GM18909 (cell line): ENCODE measurements around the gene LZTS3.
A peak's percentile ranks its signal among the peaks of the same experiment; 100 is the strongest.
"Not testable (repeated sequence)": the region's sequence is repeated elsewhere in the genome, so short reads cannot be mapped to it uniquely, and the experiment has no call there.

ENCODE experiments used
- ATAC-seq: cut with Tn5 transposase; IDR thresholded peaks from one replicate; pipeline ENCODE4 v1.9.1; 2021; ENCODE audit warnings: mild to moderate bottlenecking; ENCODE audit not compliant: unreplicated experiment, poor library complexity

The LZTS3 gene

DNA sequence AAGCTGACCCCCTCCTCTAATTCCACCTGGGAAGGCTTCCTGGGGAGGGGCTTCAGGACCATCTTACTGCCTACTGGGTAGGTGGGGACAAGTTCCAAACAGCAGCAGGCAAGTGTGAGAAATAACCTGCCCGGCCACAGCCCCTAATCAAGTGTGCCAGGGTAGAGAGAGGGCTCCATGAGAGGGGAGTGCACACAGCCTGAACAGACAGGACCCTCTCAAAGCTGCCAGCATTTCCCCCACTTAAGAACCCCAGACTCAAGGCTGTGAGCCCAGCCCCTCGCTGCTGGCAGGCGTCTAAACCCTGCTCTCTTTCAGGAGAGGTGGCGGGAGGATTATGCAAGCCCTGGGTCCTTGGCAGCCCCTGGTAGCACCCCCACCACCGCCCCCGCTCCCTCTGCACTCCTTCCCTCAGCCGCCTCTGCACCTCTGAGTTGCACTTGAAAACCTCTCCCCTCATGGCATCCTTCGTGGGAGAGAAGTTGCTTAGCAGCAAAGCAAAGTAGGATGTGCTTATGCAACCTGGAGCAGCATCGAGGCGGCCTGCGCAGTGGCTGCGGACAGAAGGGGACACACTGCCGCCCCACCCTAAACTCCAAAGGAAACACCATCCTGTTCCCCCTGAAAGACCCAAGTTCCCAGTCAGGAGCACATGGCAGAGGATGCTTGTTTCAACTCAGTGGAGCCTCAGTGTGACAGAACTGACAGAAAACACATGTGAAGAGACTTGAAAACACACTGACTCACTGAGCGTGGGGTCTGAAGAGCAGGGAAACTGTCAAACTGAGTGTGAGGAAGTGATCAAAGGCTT is 20.7 kb upstream of the LZTS3 start:
- ATAC-seq, result no peak

- no peak for ATAC-seq
These were observed 19.1 kb upstream of the LZTS3 start for GRCh38 chr20:3192226-3193015.

GRCh38 chr20:3190681-3191111 is 17.3 kb upstream of the LZTS3 start:
- ATAC-seq, result no peak

- no peak for ATAC-seq
These were observed 16.3 kb upstream of the LZTS3 start for GRCh38 chr20:3189561-3190131.

DNA sequence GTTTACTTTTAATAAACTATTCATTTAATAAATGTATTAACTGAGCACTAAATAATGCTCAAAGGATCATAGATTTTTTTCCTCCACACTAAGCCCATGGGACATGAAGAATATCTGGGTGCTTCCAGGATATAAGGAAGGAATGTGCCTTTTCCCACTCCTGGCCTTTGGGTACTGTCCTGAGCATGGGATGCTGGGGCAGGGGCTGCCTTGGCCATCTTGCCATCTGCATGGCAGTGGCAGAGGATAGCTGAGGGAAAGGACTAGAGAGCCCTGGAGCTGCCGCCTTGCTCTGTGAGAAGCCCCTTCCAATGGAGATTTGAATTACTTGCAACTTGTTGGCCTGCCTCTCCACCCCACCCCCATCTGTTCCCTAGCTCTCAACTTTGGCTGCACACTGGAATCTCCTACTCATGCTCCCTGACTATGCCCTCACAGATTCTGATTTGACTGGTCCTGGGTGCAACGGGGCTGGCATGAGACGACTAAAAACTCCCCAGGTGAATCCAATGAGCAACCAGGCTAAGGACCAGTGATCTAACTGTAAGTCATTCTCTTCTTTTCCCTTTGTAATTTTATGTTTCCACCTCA is 15.6 kb upstream of the LZTS3 start:
- ATAC-seq, result no peak

- not testable (repeated sequence) for ATAC-seq
These were observed 14.5 kb upstream of the LZTS3 start for GRCh38 chr20:3187861-3188260.

GRCh38 chr20:3183896-3184612 is 10.7 kb upstream of the LZTS3 start:
- no peak for ATAC-seq

- not testable (repeated sequence) for ATAC-seq
These were observed 9.1 kb upstream of the LZTS3 start for GRCh38 chr20:3182429-3182828.

DNA sequence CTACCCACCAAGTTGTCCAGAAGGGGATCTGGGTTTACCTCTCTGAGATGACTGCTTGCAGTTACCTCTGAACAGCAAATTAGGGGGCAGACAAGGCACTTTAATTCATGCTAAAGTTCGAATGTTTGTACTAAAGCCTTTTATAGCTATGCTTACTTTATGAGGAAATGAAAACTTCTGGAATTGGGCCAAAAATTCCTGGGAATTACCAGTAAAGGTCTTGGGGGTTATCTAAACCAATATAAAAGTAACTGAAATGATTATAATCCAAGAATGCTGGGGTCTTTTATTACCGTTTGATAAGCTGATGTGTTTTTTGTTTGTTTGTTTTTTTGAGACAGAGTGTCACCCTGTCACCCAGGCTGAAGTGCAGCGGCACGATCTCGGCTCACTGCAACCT is 7.9 kb upstream of the LZTS3 start:
- no peak for ATAC-seq

- ATAC-seq, result no peak
These were observed 7.0 kb upstream of the LZTS3 start for GRCh38 chr20:3180319-3180718.

- ATAC-seq, result no peak
These were observed 4.6 kb upstream of the LZTS3 start for GRCh38 chr20:3177746-3178485.

- ATAC-seq, result no peak
These were observed 1.9 kb upstream of the LZTS3 start for GRCh38 chr20:3175270-3175669.

- no peak for ATAC-seq
These were observed 1.3 kb upstream of the LZTS3 start for GRCh38 chr20:3174442-3175261.

GRCh38 chr20:3173610-3174441 is 477 bp upstream of the LZTS3 start:
- peak; percentile 23 for ATAC-seq

DNA sequence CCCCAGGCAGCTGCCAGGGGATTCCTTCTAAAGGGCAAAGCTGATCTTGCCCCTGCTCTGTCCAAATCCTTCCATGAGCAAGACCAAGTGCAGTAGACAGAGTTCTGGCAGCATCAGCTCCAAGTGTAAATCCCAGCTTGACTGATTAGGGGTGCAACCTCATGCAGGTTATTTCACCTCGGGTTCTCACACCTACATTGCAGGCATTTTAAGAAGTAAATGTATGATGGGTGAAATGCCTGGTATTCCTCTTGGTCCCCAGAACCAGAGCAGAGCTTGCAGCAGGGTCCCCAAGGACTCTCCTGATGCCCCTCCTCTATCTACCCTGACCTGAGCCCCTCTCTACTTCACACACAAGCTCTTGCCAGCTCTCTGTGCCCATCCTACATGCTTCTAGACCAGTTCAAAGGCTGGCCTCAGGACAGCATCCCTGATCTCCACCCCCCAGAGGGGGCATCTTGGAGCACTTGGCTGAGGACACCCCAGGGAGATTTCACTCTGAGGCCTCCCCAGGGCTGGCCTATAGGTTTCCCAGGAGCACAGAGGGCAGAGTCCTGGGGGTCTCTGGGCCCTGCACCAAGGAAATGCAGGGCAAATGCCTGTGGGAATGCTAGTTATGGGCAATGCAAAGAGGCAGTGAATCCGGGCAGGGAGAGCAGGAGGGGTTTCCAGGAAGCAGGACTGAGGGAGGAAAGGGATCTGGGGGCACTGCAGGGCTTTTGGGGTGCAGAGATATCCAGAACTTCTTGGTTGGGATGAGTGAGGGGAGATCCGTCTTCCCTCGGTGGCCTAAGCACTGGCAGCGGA is 1.0 kb downstream of the LZTS3 start:
- no peak for ATAC-seq

DNA sequence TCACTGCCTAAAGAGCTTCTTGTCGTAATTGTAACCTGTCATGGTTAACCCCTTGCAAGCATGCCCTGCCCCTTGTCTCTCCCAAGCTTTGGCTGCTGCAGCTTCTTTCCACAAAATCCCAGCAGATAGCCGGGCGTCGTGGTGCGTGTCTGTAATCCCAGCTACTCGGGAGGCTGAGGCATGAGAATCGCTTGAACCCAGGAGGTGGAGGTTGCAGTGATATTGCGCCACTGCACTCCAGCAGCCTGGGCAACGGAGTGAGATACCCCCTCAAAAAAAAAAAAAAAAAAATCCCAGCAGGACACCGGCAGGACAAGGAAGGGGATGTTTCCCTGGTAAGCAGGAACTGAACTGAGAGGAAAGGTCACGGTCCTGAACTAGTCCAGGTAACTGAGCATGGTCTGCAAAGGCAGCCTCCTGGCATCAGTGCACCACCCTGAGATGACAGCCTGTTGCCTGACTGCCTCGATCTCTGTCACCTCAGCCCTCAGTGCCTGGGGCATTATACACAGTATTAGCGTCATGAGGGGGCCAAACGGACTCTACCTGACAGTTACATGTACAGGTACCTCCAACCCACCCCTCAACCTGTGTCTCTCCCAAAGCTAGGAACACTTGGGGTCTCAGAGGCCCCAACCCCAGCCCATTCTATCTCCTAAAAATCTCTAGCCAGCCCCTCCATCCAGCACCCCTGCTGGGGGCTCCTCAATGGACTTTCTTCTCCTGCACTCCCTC is 1.8 kb downstream of the LZTS3 start:
- ATAC-seq, result no peak
